Endothelial cell of coronary artery (primary cell): ENCODE data around the gene PCDHGA10. TPM values are rescaled to one million over a fixed set of nuclear protein-coding genes. Genes with fewer than 3 reads are reported as not detected.

Source experiments
- total RNA-seq: library from RNA; depleted of rRNA; stranded (reverse); fragments of >200 nt; gene quantifications from 2 replicates; pipeline ENCODE4 v1.2.3, GENCODE V29; 2014

The PCDHGA10 gene
- total RNA-seq, result 3.3 and 3.9 TPM in 2 replicates

GRCh38 chr5:141412854-141413539, at the start of gene PCDHGA10:
TSS of gene PCDHGA10 (plus strand) at chr5:141412987. CDS start at chr5:141413176, 189 bp downstream.

GRCh38 chr5:141363952-141364660, 48.7 kb upstream of the PCDHGA10 start, which contains the start of gene PCDHGA5:
TSS of gene PCDHGA5 (plus strand) at chr5:141364162. CDS start at chr5:141364331, 169 bp downstream.

GRCh38 chr5:141369994-141370848, 42.6 kb upstream of the PCDHGA10 start, which contains the start of gene PCDHGB3:
TSS of gene PCDHGB3 (plus strand) at chr5:141370242. CDS start at chr5:141370395, 153 bp downstream.

GRCh38 chr5:141373673-141374317, 39.0 kb upstream of the PCDHGA10 start, which contains the start of gene PCDHGA6:
TSS of gene PCDHGA6 (plus strand) at chr5:141373891. CDS start at chr5:141374084, 193 bp downstream.

GRCh38 chr5:141382469-141383294, 30.1 kb upstream of the PCDHGA10 start, which contains the start of gene PCDHGA7:
TSS of gene PCDHGA7 (plus strand) at chr5:141382742. CDS start at chr5:141382900, 158 bp downstream.

GRCh38 chr5:141387557-141388311, 25.1 kb upstream of the PCDHGA10 start, which contains the start of gene PCDHGB4:
TSS of gene PCDHGB4 (plus strand) at chr5:141387698. CDS start at chr5:141387885, 187 bp downstream.

GRCh38 chr5:141392429-141393198, 20.2 kb upstream of the PCDHGA10 start, which contains the start of gene PCDHGA8:
TSS of gene PCDHGA8 (plus strand) at chr5:141392633. CDS start at chr5:141392814, 181 bp downstream.

GRCh38 chr5:141397756-141398551, 14.8 kb upstream of the PCDHGA10 start, which contains the start of gene PCDHGB5:
TSS of gene PCDHGB5 (plus strand) at chr5:141397947. CDS start at chr5:141398128, 181 bp downstream.

GRCh38 chr5:141402553-141403243, 10.1 kb upstream of the PCDHGA10 start, which contains the start of gene PCDHGA9:
TSS of gene PCDHGA9 (plus strand) at chr5:141402778. CDS start at chr5:141402953, 175 bp downstream.

GRCh38 chr5:141407790-141408505, 4.8 kb upstream of the PCDHGA10 start, which contains the start of gene PCDHGB6:
TSS of gene PCDHGB6 (plus strand) at chr5:141408021. CDS start at chr5:141408203, 182 bp downstream.

GRCh38 chr5:141417494-141418172, 4.8 kb downstream of the PCDHGA10 start, which contains the start of gene PCDHGB7:
TSS of gene PCDHGB7 (plus strand) at chr5:141417677. CDS start at chr5:141417860, 183 bp downstream.

GRCh38 chr5:141420855-141421488, 8.2 kb downstream of the PCDHGA10 start, which contains the start of gene PCDHGA11:
TSS of gene PCDHGA11 (plus strand) at chr5:141421051. CDS start at chr5:141421228, 177 bp downstream.

GRCh38 chr5:141430332-141431113, 17.7 kb downstream of the PCDHGA10 start, which contains the start of gene PCDHGA12:
TSS of gene PCDHGA12 (plus strand) at chr5:141430507. CDS start at chr5:141430760, 253 bp downstream.

